Measurements from ENCODE around the gene LAPTM5.
A peak's percentile ranks its signal among the peaks of the same experiment; 100 is the strongest.

The LAPTM5 gene

GRCh38 chr1:30712583-30712982 is 45.0 kb downstream of the LAPTM5 start:
- DNase-seq = no peak

DNA sequence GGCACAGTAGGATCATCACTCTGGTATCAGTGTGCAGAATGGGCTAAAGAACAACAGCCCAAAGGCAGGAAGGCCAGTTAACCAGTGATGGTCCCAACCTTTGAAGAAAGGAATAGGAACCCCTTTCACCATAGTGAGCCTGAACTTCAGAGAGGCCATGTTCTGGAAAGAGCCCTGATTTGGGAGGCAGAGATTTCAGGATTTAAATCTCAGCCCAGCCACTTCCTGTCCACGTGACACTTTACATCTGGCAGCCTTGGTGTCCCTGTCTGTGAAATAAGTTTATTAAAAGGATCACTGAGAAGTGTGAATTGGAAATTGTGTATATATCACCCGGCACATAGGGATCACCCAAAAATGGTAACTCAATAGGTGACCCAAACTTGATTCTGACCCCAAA is 47.2 kb downstream of the LAPTM5 start:
- no peak for DNase-seq

DNA sequence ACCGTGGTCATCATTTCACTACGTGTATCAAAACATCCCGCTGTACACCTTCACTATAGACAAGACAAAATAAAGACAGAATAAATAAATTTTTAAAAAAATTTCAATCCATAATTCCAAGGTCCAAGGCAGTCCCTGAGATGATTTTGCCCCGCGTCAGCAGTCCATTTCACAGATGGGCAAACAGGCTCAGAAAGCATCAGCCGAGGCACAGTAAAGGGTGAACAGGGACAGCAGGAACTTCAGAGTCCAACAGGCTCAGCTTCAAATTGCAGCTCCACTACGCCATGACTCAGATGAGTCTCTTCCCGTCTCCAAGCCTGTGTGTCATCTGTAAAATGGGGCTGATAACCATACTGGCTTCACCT is 49.2 kb downstream of the LAPTM5 start:
- DNase-seq = no peak

DNA sequence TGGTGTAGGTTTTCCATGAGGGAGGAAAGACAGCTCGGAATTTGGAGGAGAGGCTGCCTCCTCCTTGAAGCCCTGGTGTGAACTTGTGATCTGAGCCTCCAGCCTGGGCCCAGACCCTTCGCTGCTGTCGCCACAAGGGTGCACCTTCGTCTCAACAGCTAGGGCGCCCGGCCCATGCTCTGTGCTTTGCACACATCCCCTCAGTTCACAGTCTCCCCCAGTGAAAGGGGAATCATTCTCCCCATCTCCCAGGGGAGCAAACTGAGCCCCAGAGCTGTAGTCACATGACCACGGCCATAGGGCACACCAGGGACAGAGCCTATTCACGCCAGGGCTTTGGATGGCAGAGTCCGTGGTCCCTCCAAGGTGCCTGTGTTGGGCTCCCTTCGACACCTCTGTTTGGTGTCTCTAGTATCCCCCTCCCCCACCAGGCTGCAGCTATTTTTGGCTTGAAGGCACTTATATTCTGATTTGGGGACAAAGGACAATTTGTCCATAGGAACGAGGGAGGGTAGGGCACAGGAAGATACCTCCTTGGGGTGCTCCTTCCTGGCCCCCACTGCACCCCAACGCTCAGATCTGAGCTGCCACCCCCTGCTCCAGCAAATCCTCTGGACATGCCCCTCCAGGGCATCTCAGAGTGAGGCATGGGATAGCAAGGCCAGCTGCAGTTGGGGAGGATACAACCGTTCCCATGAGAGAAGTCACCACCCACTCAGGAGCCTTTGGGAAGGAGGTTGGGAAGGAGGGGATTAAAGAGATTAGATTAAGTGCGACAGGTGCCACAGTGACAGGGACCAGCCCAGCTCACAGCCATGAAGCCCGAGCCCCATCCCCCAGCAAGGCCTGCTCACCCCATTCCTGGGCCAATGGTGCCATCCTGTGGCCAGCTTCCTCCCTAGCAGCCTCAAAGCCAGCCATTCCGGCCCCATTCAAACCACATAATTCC is 49.9 kb downstream of the LAPTM5 start:
- DNase-seq = peak; percentile 84

DNA sequence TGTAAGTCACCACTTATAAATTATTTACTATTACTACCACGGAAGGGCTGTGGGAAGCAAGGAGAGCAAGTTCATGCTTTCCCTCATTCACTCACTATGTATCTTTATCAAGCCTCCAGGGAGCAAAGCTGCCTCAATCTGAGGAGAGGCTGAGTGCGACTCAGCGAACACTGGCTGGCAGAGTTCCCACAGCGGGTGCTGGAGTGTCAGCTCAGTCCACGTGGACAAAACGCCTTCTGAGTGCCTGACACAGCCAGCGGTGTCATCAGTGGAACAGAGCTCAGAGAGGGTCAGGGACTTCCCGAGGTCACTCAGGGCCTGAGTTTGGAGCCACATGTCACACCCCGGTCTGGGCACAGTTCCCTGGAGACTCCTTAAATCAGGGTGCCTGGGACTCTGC is 51.0 kb downstream of the LAPTM5 start:
- DNase-seq = peak; percentile 36

DNA sequence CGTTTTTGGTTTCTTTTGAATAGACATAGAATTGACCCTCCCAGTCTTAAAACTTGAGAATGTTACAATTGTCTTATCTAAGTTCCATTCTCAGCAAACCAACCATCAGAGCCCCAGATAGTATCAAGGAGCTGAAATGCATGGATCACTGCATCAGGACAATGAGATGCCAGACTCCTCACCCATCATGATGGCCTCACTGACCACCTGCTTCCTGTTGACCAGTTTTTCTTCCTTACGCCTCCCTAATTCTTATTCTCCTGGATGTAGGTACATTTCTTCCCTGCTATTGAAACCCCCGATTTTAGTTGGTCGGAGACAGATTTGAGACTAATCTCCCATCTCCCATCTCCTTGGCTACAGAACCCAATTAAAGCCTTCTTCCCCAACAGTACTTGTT is 51.9 kb downstream of the LAPTM5 start:
- no peak for DNase-seq

DNA sequence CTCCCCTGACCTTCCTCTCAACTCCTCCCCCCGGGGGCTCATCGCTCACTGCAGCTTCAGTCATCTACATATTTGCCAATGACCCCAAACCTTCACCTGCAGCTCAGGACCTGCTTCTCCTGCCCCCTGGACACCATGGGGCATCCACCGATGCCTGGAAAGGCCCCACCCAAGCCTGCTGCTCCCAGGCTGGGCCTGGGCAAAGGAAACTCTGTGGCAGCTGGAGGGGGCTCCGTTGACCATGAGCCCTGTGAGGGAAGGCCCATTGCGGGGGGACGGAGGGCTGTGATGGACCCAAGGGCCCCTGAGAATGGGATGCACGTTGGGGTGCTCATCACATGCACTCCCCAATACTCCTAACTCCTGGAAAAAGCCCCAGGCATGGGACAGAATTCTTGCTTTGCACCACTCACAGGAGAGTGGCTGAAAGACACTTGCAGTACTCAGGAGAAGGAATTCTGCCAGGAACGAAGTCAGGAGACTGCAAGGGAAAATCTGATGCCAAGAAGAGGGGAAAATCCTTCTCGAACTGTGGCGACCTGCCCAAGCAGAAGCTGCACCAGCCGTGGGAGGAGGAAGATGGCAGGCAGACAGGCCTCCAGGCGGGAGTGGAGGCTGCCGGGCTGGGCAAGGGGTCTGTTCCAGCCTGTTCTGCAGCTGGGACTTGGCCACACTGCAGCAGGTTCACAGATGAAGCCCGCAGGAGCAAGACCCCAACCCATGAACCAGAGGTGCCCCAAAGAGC is 52.6 kb downstream of the LAPTM5 start:
- peak; percentile 40 for DNase-seq

- no peak for DNase-seq
These were observed 53.3 kb downstream of the LAPTM5 start for GRCh38 chr1:30704271-30704670.

DNA sequence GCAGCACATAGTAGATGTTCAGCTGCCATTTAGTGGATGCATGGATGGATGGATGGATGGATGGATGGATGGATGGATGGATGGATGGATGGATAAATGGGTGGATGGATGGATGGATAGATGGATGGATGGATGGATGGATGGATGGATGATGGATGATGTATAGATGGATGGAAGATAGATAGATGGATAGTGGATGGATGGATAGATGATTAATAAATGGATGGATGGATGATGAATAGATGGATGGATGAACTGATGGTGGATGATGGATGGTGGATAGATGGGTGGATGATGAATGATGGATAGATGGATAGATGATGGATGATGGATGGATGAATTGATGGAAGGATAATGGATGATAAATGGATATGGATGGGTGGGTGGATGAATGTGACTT is 54.8 kb downstream of the LAPTM5 start:
- DNase-seq = no peak

DNA sequence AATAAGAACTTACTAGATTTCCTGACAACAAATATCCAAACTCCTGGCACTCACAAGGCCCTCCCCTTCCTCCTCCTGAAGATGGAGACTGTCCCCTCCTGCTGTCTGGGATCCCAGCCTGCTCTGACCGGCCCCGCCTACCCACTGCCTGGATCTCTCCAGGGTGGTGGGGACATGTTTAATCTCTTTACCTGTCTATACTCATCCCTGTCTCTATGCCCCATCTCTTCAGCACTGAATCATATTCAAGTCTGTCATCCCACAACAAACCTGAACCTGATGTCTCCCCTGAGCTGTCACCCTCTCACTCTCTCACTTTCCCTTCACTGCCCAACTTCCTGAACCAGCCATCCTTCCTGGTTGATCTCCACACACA is 56.3 kb downstream of the LAPTM5 start:
- DNase-seq = no peak

- no peak for DNase-seq
These were observed 56.9 kb downstream of the LAPTM5 start for GRCh38 chr1:30700528-30701257.

GRCh38 chr1:30699762-30700161 is 57.8 kb downstream of the LAPTM5 start:
- no peak for DNase-seq

GRCh38 chr1:30698401-30698981 is 59.1 kb downstream of the LAPTM5 start:
- no peak for DNase-seq

DNA sequence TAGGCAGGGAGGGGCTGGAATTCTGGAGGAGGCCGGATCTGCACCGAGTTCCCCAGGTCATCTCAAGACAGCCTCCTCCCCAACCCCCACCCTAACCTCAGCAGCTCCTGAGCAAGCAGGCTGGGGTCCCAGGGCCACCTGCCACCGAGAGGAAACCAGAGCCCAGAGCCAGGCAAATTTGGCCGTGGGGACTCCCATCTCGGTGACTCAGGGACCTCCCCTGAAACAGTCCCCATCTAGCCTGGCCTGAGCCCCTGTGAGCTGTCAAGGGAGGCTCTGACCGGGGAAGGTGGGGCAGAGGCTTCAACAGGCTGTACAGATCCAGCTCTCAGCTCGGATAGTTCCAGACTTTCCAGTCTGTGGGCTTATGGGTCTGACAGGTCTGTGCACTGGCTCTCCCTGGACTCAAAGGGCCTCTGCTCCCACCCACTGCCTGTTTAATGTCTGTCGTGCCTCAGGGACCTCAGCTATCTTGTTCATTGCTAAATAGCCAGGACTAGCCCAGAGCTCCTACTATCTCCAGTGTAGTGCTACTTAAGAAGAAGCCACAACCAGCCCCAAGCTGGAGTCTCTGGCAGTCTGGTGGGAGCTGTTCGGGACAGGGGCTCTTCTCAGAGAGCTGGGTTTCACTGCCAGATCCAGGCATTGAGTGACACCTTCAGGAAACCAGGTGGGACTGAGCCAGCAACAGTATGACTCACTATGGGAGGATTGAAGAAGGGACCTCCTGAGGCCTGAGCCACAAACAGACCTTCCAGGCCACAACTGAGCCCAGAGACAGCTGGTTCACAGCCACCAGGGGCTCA is 59.8 kb downstream of the LAPTM5 start:
- no peak for DNase-seq

DNA sequence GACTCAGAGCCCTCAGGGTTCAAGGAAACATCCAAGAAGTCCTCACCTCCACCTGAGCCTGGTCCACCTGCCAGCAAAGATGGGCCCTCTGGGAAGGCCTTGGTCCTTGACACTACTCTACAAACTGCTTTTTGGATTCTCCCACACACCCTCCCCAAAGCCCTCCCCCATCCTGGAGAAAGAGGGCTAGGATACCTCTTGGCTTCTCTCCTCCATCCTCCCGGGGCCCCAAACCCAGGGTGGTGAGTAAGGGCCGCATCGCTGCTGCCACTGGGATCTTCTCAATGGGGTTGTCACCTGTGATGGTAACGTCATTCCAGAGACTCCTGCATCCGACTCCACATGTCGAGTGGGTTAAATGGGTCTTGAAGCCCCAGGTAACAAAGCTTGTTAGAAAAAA is 60.7 kb downstream of the LAPTM5 start:
- DNase-seq = no peak

GRCh38 chr1:30695439-30695841 is 62.1 kb downstream of the LAPTM5 start:
- DNase-seq = no peak

GRCh38 chr1:30694280-30695175 is 63.0 kb downstream of the LAPTM5 start:
- no peak for DNase-seq

DNA sequence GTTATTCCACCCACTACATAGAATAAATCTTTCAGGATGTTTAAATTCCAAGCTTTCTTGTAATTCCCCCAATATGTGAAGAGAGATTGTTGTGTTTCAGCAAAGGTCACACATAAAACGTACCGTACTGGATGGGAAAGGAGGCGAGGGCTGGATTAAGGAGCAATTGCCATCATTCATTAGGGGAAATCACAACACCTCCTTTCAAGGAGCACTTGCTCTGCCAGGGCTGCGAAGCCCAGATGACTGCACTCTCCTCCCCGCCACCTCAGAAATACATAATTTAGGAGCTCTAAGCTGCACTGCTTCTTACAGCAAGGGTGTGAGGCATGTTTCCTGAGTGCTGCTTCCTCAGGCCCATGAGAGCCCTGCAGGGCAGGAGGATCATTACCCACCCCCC is 63.8 kb downstream of the LAPTM5 start:
- no peak for DNase-seq

- DNase-seq = no peak
These were observed 64.2 kb downstream of the LAPTM5 start for GRCh38 chr1:30693366-30693765.

GRCh38 chr1:30692948-30693301 is 64.6 kb downstream of the LAPTM5 start:
- DNase-seq = no peak

All from midbrain (tissue), 1 donor.